Prostate gland (tissue), 2 donors: ENCODE measurements around the gene SPHK2.

Experiments used
- POLR2AphosphoS5 ChIP-seq: sonication (generic); formaldehyde crosslinking; IDR thresholded peaks from one replicate; pipeline ENCODE4 v1.6.1; 2017; ENCODE audit warnings: antibody characterized with exemption
- TF ChIP-seq, protein P1 (sequence below), 4 experiments: fragments of 200-600 bp in 2 of 4; fragments of 450-650 bp in 2 of 4; sonication (generic) in 2 of 4; IDR thresholded peaks; 1 replicate in 3 of 4; 2 replicates in 1 of 4; pipeline ENCODE4 v1.5.1; 2016 to 2019; ENCODE audit warnings: antibody characterized with exemption in 4 of 4, mild to moderate bottlenecking in 2 of 4, moderate library complexity in 2 of 4

DNA sequence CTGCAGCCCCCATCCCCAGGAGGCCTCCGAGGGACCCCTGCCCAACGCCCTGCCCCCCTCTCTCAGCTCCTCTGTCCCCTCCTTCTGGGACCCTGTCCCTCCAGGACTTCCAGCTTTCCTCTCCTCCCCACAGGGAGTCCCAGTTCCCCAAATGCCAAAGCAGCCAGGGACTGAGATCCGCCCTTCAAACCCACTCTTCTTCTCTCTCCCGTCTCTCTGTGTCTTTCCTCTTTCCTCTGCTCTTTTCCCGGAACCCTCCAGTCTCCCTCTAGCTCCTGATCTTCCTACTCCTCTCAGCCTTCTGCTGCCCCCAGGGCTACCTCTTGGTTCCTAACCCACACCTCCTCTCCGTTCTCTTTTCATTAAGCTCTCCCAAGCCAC is 26.3 kb downstream of the SPHK2 start:
- TF ChIP-seq, protein P1, sequence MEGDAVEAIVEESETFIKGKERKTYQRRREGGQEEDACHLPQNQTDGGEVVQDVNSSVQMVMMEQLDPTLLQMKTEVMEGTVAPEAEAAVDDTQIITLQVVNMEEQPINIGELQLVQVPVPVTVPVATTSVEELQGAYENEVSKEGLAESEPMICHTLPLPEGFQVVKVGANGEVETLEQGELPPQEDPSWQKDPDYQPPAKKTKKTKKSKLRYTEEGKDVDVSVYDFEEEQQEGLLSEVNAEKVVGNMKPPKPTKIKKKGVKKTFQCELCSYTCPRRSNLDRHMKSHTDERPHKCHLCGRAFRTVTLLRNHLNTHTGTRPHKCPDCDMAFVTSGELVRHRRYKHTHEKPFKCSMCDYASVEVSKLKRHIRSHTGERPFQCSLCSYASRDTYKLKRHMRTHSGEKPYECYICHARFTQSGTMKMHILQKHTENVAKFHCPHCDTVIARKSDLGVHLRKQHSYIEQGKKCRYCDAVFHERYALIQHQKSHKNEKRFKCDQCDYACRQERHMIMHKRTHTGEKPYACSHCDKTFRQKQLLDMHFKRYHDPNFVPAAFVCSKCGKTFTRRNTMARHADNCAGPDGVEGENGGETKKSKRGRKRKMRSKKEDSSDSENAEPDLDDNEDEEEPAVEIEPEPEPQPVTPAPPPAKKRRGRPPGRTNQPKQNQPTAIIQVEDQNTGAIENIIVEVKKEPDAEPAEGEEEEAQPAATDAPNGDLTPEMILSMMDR (IDR thresholded peaks at IDR 0.05): no peak
- no peak for TF ChIP-seq POLR2AphosphoS5
